Measurements from ENCODE around the gene NUDT16L1. TPM values are rescaled to one million over a fixed set of nuclear protein-coding genes. Genes with fewer than 3 reads are reported as not detected.

The NUDT16L1 gene
- polyA plus RNA-seq, 1 experiment: 25.2 TPM

DNA sequence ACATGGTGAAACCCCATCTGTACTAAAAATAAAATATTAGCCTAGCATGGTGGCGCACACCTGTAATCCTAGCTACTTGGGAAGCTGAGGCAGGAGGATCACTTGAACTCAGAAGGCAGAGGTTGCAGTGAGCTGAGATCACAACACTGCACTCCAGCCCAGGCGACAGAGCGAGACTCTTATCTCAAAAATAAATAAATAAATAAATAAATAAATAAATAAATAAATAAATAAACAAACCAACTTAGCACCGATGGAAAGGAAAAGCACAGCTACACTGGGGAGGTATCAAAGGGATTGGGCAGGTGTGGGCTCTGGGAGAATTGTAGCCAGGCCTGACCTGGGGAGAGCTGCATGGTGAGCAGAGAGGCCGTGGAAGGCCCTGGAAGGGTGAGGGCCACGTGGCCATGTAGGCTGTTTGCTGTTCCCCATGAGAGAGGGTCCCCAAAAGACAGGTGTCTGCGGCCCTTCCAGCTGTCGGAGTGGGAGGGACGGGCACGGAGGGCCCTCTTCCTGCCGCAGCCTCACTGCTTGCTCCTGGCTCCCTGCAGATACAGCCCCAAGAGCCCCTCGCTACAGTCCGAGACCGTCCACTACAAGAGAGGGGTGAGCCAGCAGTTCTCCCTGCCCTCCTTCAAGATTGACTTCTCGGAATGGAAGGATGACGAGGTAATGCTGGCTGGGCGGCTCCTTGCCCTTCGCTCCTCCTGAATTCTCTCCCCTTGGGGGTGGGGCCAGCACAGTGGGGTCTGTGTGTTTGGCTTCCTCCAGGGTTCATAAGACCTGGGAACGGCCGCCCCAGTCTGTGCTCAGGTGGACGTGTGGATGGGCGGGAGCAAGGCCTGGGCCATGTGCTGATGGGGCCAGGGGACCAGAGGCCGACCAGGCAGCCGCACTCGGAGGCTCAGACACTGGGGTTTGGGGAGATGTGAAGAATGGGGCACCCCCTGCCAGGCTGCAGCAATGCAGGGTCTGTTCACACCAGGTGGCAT is 36.4 kb upstream of the NUDT16L1 start:
- POLR2A ChIA-PET: no interaction called here
- TF ChIP-seq, protein P1, sequence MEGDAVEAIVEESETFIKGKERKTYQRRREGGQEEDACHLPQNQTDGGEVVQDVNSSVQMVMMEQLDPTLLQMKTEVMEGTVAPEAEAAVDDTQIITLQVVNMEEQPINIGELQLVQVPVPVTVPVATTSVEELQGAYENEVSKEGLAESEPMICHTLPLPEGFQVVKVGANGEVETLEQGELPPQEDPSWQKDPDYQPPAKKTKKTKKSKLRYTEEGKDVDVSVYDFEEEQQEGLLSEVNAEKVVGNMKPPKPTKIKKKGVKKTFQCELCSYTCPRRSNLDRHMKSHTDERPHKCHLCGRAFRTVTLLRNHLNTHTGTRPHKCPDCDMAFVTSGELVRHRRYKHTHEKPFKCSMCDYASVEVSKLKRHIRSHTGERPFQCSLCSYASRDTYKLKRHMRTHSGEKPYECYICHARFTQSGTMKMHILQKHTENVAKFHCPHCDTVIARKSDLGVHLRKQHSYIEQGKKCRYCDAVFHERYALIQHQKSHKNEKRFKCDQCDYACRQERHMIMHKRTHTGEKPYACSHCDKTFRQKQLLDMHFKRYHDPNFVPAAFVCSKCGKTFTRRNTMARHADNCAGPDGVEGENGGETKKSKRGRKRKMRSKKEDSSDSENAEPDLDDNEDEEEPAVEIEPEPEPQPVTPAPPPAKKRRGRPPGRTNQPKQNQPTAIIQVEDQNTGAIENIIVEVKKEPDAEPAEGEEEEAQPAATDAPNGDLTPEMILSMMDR (IDR thresholded peaks at IDR 0.05; ENCODE audit: low read depth, low read length): no peak
- DNase-seq (ENCODE audit: low read depth, low spot score): no peak
- Histone ChIP-seq H3K9me3 (ENCODE audit: control insufficient read depth, insufficient read depth, low read length) (no peaks in the 10 kb centered on the region), H3K27ac (ENCODE audit: low read depth, low read length) (no peak overlapping the region), H3K27me3 (ENCODE audit: control insufficient read depth, insufficient read depth, low read length) (no peaks in the 10 kb centered on the region), H3K4me3 (ENCODE audit: low read depth, low read length) (no peak overlapping the region)
- CTCF ChIA-PET: interaction anchor here (0.7 kb wide), 1 partner anchor 12 kb away, joined by 3 read pairs; no protein-coding TSS in a partner anchor

DNA sequence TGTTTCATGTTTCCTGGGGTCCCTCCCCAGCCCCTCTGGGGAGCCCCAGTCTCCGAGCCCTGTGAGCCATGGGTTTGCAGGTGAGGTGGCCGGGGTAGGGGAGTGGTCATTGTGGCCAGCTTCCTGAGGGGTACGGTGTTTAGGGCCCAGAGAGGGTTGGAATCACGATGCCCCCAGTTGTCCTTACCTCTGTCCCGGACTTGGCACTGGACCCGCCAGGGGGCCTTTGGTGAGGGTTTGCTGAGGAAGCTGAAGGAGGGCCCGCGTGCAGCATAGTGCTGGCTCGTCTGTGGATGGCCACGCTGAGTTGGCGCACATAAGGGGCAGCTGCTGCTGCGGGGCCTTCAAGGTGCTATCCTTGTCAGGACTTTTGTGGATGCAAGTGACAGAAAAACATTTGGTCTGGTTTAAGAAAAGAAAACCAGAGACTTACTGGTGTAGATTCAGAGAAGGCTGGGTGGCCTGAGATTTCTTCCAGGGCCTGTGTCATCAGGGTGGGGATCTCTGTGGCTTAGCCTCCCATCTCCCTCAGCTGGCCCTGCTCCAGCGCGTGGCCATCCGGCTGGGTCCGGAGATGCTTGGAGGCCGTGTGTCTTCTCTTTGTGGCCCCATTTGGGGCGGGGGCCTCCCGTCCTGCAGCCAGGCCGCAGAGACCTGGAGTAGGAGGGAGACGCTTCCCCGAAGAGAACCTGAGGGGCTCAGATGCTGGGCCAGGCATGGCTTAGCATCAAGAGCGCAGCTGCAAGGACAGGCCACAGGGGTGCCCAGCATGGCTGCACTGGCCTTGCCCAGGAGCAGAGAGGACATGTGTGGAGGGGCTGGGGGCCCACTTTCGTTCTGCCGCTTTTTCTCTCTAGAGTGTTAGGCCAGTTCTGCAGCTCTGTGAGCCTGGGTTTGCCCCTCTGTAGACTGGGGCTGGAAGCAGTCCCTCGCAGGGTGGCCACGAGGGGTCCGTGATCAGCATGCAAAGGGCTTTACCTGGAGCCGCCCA is 33.7 kb upstream of the NUDT16L1 start:
- CTCF ChIA-PET: interaction anchor here (2.2 kb wide), 1 partner anchor 9 kb away, joined by 7 read pairs; no protein-coding TSS in a partner anchor
- H3K27ac ChIP-seq (ENCODE audit: low read depth, low read length): no peak overlapping the region
- no peaks in the 10 kb centered on the region for H3K9me3 ChIP-seq (ENCODE audit: control insufficient read depth, insufficient read depth, low read length)
- POLR2A ChIA-PET: no interaction called here
- no peak for DNase-seq (ENCODE audit: low read depth, low spot score)
- no peaks in the 10 kb centered on the region for H3K27me3 ChIP-seq (ENCODE audit: control insufficient read depth, insufficient read depth, low read length)
- TF ChIP-seq, protein P1 (IDR thresholded peaks at IDR 0.05; ENCODE audit: low read depth, low read length): no peak
- no peak overlapping the region for H3K4me3 ChIP-seq (ENCODE audit: low read depth, low read length)

DNA sequence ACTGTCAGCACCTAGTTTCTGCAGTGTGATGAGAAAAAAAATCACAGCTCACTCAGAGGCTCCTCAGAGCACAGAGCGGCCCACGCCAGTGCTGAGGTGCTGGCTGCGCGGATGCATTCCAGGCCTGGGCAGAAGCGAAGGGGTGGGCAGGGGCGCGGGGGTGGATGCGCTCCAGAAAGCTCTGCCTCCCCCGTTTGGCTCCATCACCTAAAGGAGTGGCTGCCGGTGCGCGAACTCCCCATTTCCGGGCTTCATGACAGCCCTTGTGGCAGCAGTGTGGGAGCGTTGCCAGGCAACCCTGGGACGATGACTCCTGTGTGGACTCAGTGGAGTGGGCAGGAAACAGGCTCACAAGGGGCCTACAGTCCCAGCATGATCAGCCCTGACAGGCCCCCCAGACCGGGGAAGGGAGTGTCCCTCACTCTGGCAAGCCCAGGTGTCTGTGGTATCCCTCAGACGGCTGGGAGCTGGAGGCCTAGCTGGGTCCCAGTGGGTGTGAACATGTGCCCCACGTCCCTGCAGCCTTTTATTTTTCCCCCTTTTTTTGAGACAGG is 32.8 kb upstream of the NUDT16L1 start:
- DNase-seq (ENCODE audit: low read depth, low spot score): no peak
- no peaks in the 10 kb centered on the region for H3K9me3 ChIP-seq (ENCODE audit: control insufficient read depth, insufficient read depth, low read length)
- H3K27ac ChIP-seq (ENCODE audit: low read depth, low read length): no peak overlapping the region
- CTCF ChIA-PET: interaction anchor here (0.6 to 2.2 kb wide), 3 partner anchors 10 to 75 kb away, joined by 3 to 7 read pairs (median 3); no protein-coding TSS in a partner anchor
- H3K27me3 ChIP-seq (ENCODE audit: control insufficient read depth, insufficient read depth, low read length): no peaks in the 10 kb centered on the region
- TF ChIP-seq, protein P1 (IDR thresholded peaks at IDR 0.05; ENCODE audit: low read depth, low read length): no peak
- H3K4me3 ChIP-seq (ENCODE audit: low read depth, low read length): no peak overlapping the region
- POLR2A ChIA-PET: interaction anchor here (0.7 kb wide), 1 partner anchor 234 kb away, joined by 3 read pairs; no protein-coding TSS in a partner anchor

DNA sequence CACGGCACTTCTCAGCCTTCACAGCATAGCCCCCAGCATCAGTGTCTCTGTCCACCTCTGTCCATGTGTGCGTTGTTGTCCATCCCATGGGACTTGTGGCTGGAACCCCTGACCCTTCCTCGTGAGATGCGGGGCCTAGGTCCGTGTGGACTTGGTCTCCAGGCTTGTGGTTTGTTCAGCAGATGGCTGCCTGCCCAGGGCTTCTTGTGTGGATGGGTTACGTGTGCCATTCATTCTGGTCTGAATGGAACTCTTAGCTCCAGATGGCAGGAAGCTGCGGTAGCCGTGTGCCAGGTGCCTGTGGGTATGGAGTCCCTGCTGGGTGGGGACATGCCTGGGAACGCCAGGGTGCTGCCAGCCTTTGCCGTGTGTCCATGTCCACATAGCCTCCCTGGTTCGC is 31.7 kb upstream of the NUDT16L1 start:
- TF ChIP-seq, protein P1 (IDR thresholded peaks at IDR 0.05; ENCODE audit: low read depth, low read length): no peak
- Histone ChIP-seq H3K27me3 (ENCODE audit: control insufficient read depth, insufficient read depth, low read length) (no peaks in the 10 kb centered on the region), H3K27ac (ENCODE audit: low read depth, low read length) (no peak overlapping the region), H3K4me3 (ENCODE audit: low read depth, low read length) (no peak overlapping the region), H3K9me3 (ENCODE audit: control insufficient read depth, insufficient read depth, low read length) (no peaks in the 10 kb centered on the region)
- DNase-seq (ENCODE audit: low read depth, low spot score): no peak
- ChIA-PET POLR2A (no interaction called here), CTCF (interaction anchor here (1.2 kb wide), 1 partner anchor 76 kb away, joined by 3 read pairs; no protein-coding TSS in a partner anchor)
